CD4-positive, alpha-beta T cell treated with Interleukin-15 for 1 hour (primary cell): ENCODE data around the gene STX8.
A peak's percentile ranks its signal among the peaks of the same experiment; 100 is the strongest.

Experiments
- DNase-seq: peaks from one replicate; pipeline ENCODE4 v3.0.0-alpha.2; 2020

Gene STX8

DNA sequence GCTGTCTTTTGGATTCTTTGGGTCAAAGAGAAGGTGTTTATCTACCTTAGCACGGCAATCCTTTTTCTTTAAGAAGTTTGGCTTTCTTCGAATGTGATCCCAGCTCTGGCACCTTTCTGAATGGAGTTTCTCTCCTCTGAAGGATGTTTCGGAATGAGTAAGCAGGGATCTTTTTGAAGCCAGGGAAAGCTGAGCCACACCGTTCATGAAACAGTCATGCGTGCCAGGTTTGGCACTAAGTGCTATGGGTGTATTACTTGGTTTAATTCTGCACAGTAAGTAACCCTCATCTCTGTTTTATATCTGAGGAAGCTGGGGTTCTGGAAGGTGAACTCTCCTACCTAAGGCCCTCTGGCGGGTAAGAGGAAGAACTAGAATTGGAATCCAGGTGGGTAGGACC, 319.8 kb downstream of the STX8 start:
- DNase-seq: no peak

DNA sequence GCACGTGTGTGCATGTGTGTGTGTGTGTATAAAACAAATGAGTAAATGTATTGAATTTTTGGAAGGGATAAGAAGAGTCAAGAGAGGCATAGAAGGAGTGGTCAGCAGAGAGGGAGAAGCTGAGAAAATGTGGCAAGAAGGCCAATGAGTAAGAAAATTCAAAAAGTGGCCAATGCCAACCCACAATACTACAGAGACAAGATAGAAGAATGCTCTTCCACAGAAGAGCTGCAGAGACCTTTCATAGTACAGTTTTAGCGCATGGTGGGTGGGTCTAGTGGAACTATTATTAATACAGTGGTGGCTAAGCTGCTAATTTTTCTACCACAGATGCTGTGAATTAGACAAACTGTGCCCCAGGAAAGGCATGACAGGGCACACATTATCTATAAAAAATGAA, 320.8 kb downstream of the STX8 start:
- no peak for DNase-seq

DNA sequence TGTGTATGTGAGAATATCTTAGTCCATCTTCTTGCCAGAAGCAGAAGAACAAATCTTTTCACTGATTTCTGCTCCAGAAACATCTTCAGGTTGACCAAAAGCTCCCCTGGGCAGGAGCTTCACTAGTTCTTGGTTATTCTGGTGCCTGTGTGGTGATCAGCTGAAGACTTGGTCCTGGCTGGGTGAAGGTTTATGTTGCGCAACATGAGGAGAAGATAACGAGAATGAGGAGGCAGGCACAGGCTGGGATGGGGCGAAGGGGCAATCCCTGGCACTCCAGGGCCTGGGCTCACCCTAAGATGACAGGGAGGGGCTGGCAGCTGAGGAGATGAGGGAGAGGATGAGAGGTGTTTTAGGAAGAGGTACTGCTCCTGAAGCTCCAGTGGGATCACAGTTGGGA, 322.3 kb downstream of the STX8 start:
- no peak for DNase-seq

DNA sequence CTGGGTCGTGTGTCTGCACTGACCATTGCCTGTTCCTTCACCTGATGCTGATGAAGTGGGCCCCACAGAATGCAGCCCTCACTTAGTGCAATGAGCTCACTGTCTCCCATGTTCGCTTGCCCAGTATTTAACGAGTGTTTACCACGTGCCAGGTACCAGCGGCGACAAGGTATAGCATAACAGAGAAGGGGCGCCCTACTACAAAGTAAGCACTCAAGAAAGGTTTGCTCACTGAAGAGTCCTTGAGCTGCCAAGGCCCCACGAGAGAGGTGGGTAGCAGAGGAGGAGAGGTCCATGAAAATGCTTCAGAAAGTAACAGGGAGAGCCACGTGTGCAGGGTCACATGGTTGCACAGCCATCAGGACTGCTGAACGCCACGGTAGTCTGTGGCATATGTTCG, 324.3 kb downstream of the STX8 start:
- DNase-seq: no peak

DNA sequence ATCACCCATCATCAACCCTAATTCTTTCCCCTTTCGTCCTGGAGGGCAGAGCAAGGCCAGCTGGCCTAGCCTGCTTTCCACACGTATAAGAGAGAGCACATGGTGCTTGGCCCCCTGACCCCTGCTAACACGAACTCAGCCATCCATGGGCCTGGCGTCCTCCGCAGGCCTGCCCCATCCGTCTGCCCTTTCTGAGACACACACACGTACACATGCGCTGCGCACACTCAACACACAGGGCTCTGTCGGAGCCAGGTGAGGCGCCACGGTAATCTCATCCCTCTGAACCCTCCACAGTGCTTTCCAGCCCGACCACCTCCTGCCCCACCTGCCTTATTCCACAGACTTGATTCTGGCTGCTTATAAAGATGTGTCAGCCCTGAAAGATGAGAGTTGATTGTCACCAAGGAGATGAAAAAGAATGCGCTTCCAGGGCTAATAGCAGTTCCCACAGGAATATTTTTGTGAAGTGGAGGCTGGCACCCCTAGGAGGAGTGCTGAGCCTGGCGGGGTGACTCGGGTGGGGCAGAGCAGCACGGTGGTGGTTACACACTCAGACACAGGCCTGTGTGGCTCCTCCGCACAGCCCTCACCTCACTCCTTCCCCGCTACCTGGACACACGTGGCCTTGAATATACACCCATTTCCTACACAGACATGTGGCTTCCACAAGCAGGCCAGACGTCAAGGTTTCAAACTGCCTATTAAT, 326.2 kb downstream of the STX8 start:
- DNase-seq: no peak

DNA sequence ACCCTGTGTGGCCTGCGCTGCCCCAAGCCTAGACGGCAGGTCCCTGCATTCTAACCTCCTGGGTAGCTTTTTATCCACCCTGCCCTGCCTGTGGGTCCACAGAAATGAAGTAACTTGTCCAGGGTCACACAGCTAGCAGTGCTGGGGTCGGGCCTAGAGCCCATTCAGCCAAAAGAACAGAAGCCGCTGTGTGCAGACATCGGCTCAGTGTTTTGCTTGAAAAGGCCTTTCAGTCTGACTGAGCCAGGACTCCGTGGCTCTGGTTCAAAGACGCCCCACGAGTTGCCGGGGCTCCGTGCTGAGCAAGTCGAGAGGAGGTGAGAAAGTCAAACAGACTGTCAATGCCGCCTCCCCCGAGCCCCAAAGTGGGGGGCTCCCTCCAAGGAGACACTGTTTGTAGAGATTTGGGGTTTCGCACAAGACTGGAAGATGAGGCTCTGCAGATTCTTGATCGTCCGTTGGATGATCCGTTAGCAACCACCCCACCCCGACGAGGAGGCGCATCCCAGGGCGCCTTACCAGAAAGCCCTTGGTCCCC, 328.1 kb downstream of the STX8 start:
- no peak for DNase-seq

DNA sequence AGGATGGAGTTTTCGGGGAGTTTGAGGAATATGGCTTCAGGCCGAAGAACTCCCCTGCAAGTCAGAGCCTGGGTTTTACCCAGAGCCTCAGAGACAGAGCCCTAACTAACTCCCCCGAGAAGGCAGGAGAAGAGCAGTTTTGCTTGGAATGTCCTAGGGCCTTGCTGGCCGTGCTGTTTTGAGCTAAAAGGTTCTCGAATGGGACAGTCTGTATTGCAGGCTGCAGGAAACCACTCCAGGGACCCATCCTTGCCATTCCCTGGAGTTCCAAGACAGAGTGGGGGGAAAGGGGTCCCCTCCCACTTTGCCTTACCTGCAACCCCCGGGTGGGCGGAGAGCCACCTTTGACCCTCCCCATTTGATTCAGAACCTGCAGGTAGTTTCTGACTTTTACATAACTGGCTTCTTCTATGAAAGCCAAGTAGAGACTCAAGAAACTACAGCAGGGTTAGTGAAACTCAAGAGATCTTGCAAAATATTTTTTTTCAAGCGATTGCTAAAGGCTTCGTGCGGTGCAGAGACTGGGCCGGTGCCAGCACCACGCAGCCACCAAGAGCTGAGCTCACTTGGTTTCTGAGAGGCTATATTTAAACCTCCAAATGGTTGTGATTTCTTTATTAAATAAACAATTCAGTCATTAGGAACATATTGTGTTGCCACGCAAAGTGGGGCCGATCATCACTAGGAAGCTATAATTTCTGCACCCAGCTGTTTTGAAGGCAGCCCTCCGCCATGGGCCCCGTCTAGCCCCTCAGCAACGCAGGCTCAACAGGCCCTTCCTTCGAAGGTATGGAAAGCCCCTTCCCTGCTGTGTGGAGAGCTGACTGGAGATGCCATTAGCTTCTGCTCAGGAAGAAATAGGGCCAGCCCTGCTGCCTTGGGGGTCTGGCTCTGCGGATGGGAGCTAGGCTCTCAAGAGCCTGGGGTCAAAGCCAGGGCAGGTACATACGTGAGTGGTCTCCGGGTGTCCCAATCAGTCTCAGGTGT, 331.3 kb downstream of the STX8 start:
- DNase-seq: no peak

DNA sequence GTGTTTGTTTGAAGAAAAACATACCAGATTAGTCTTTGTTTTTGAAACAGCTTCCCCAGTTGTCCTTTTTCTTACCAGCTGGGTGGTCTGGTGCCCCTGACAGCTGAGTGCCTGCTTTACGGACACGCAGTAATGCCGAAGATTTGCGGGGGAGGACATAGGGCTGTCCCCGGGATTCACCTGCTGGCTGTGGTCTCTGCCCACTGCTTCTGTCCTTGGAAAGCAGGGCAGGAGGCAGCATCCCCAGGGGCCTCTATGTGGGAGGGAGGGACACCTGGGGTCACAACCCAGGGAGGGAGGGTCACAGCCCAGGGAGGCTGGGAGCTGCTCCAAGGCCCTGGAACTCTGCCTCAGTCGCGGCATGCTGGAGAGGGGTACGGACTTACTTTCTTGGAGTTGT, 332.6 kb downstream of the STX8 start:
- DNase-seq: no peak

DNA sequence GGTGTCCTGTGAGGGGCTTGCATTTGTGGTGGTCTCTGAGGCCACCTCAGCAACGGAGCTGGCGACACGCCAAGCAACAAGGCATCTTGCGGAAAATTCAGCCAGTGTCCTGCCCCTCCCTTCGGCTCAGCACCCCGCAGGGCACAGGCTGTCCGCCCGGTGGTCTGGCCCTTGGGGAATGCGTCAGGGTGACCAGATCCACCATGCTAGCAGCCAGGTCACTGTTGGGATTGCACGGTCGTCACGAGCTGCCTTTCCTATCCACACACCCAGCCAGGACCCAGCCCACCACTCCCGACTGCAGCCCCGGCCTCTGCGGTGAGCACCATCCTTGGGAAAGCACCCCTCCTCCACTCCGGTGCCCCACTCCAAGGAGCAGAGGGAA, 333.1 kb downstream of the STX8 start:
- no peak for DNase-seq

DNA sequence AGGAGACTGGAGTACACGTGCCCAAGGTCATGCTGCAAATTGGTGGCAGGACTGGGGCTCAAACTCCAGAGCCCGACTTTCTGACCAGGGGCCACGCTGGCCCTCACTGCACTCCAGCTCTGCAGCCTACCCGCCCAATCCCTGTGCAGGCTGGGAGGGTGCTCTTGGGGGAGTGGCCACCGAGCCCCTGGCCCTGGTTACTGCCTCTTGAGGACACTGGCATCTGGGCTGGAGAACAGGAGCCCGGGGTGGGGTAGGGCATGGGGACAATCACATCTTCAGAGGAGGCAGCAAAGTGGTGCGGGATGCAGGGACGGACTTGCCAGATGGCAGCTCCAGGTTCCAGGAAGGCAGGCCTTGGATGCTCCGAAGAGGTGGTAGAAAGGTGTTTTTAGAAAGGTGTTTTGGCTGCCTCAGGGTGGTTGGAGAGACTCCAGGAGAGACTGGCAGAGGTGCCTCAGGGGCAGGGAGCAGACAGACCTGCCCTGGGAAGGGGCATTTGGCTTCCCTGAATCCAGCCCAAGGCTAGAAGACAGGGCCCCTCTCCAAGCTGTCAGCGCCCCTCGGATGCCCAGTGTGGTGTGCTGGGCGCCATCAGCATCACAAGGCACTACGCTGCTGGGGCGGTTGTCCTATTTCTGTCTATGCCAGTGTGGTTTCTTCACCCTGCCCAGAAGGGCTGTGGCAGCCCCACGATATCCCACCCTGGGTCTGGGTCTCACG, 333.7 kb downstream of the STX8 start:
- DNase-seq: no peak

DNA sequence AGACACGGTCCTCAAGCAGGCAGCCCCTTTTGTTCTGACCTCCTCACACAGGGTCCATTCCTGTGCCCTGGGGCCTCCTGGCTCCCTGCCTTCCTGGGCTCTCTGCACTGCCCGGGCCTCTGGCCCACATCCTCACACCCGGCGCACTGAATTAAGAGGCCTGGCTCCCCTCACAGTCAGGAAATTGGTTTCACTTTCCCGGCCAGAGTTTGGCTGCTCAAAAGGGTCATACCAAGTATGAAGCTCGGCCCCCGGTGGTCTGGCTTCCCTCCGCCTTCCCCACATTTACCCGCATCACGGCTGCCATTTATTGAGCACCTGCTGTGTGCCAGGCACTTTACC, 334.3 kb downstream of the STX8 start:
- no peak for DNase-seq

DNA sequence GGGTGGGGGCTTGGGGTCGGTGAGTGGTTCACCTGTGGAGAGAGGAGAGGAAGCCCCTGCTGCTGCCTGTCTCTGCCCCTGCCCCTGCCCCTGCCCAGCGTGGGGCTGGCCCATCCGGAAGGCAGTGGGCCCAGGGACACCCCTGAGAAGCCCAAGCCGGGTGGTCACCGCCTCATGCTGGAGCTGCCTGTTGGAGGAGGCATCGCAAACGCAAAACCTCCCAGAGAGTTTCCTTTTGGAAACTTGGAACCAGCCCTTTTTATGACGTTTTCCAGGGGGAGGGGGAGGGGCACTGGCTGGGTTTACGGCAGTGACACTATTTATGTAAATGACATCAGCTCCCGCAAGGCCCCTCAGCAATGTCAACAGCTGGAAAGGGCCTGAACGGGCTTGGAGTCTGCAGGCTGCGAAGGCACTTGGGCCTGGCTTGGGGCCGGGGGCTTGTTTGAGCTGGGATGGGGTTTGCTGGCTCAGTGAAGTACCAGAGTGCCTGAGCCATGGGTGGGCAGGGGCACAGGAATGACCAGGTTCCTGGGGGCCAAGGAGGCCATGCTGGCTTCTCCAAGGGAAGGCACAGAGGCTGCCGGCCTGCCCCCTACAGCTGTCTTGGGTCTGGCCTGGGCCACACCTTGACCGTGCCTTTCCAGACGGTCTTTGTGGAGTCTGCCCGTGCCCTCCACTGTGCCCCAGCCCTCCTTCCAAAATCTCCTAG, 334.8 kb downstream of the STX8 start:
- no peak for DNase-seq

DNA sequence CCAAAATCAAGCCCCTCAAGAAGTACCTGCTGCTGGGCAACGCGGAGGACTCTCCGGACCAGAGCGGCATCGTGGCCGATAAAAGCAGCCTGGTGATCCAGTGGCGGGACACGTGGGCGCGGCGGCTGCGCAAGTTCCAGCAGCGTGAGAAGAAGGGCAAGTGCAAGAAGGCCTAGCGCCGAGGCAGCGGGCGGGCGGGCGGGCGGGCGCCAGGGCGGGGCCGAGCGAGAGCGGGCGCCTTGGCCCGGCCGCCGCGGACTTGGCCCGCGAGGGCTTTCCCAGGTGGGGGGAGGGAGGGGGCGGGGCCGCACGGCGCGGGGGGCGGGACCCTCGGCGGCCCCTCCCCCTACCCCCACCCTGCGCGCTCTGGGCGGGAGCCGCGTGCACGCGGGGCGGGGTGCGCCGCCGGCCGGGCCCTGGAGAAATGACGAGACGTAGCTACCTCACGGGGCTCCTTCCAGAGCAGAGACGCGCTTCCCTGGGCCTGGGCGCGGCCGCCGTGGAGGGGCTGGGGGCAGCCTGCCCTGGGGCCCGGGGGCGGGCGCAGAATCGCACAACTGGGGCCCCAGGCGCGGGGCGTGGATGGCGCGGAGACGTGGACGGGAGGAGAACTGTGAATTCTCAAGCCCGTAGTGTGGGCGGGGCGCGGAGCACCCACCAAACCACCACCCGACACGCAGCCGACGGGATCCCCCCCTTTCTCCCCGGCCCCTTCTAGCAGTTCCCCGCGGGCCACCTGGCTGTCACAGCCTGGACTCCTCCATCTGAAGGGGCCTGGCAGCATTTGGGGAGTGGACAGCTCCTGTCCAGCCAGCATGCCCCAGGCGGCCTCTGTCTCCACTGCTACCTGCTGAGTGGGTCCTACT, 335.6 kb downstream of the STX8 start:
- peak; percentile 72 for DNase-seq

DNA sequence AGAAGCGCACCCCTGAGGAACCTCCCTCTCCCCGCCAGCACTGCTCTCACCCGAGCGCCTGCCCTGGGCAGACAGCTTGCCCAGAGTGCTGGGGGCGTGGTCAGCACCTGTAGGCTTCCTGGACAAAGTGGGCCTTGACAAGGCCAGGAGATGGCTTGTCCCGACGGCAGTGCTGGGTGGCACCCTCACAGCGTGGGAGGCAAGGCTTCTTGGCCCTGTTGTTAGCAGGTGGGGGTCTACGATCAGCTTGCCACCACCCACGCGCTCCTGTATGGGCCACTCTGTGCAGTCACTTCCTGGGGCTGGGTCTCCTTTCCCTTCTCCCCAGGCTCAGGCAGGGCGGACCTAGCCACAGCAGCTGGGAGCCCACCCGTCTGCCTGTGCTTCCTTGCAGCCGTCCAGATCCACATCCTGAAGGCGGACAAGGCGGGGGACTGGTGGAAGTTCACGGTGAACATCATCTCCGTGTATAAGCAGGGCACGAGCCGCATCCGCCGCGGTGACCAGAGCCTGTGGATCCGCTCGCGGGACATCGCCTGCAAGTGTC, 336.3 kb downstream of the STX8 start:
- DNase-seq: no peak

DNA sequence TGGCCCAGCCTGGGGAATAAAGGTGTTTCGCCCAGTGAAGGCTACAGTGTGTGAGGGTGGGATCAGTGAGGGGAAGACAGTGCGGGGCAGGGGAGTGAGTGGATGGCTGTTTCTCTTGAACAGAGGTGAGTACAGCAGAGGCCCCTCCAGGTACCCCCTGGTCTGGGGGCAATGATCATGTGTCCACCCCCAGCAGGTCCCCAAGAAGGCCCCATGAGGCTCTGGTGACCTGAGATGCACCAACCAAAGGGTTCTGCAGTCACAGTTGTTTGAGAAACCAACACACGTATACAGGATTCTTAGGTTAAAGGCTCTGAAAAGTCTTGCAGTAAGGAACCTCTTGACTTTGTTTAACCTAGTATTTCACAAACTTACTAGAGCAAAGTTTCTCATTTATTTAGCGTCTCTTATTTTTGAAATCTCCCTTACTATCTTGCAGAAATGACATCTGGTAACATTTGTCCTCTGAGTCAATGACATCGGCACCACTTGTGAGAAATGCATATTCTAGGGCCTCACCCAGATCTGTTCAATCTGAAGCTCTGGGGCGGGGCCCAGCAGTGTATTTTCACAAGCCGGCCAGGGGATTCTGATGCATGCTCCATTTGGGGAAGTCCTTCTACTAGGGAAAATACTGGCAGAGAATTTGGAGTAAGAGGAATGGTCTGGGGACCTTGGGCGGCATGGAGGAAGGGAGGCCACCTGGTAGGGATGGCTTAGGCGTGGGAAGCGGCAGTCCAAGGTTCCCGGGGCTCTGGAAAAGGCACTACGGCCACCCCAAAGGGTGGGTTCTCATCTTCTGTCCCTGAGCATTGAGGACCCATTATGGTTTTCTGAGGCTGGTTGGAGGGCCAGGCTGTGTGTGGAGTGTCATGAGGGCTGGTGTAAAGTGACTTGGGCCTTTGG, 337.0 kb downstream of the STX8 start:
- DNase-seq: no peak

DNA sequence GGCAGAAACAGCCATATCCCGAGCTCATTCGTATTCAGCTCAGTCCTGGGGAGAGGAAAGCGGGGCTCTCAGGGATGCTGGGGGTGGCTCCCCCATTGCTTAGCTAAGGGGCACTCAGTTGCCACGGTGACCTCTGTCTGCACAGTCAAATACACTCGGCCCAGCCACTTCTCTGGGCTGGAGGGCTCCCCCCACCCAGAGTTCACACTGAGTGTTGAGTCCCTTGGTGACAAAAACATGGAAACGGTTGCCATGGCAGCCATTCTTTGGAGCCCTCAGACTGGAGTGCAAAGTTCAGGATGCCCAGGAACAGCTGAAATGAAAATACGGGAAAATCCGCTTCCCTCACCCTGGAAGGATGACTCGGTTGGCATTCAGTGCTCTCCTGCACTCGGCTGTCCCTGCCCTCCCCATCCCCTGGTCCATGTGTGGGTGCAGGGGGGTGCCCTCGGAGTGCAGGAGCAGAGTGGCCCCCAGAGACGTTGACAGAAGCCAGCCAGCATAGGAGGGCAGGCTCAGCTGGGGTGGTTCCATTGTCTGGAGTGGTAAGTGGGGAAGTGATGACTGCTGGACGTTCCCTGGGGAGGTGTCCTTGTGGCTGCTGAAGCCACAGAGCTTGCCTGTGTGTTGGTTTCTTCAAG, 337.8 kb downstream of the STX8 start:
- no peak for DNase-seq

DNA sequence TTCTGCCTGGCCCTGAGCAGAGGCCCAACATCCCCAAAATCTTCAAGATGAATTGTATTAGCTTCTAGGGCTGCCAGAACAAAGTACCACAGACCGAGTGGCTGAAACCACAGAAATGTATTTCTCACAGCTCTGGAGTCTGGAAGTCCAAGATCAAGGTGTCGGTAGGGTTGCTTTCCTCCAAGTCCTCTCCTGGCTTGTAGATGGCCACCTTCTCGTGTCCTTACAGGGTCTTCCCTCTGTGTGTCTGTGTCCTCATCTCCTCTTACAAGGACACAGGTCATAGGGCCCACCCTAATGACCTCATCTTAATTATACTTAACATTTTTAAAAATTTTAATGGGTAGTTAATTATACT, 338.6 kb downstream of the STX8 start:
- DNase-seq: no peak

DNA sequence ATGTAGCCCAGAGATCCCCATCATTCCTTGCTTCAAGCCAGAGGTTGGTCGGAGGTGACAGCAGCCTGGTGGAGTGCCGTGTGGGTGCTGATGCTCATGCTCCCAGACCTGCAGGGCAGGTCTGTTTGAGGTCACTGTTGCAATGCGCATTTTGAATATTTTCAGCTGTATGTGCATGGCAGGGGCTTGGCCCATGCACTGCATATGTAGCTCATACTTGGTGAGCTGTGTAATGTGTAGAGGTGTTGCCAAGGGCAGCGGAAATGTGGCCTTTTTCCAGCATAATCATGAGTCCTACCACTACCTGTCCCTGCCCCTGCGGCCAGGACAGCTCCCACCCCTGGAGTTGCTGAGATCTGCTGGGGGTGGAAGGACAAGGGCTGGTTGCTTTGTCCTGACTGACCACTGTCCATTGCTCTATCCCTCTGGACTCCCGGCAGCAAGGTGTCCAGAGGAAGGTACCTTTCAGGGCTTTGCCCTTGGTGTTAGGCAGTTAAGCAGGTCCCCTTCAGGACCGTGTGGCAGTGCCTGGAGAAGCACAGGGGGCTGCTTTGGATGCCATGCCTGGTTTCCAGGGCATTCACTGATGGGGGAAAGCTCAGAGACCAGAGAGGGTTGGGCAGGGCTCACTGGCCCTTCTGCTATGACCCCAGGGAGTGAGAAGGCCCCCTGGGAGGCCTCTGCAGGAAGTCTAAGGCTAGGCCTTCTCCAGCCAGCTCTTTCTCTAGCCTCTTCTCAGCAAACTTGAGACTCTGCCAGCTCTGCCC, 339.2 kb downstream of the STX8 start:
- DNase-seq: no peak

DNA sequence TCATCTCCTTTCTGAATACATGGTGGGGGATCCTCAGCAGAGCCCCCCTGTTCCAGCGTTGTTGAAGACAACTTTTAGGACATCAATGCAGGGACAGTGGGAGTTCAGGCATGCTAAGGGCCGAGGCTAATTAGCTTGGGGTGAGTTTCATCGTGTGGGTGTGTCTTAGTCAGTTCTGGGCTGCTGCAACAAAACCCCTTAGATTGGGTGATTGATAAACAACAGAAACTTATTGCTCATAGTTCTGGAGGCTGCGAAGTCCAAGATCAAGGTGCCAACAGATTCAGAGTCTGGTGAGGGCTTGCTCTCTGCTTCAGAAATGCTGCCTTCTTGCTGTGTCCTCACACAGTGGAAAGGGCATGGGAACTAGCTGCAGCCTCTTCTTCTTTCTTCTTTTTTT, 340.3 kb downstream of the STX8 start:
- DNase-seq: no peak
